Testis (tissue), 2 donors: ENCODE measurements around the gene SHB.

ENCODE experiments used
- CTCF ChIP-seq, 3 experiments: fragments of 450-650 bp in 2 of 3; fragments of 200-600 bp in 1 of 3; sonication (generic) in 1 of 3; IDR thresholded peaks; one replicate each; pipeline ENCODE4 v1.5.1; 2016 to 2019; ENCODE audit warnings: antibody characterized with exemption in 3 of 3, mild to moderate bottlenecking in 2 of 3, moderate library complexity in 1 of 3
- POLR2A ChIP-seq: fragments of 450-650 bp; IDR thresholded peaks from one replicate; pipeline ENCODE4 v1.6.1; 2017; ENCODE audit warnings: antibody characterized with exemption, mild to moderate bottlenecking, moderate library complexity

GRCh38 chr9:38053697-38054461 is 15.1 kb downstream of the SHB start:
- TF ChIP-seq CTCF (IDR thresholded peaks at IDR 0.05) (no peak), POLR2A (no peak)
